Right kidney (tissue), 1 donor: ENCODE results near the gene DGKG.
A peak's percentile ranks its signal among the peaks of the same experiment; 100 is the strongest.

Source experiments
- DNase-seq: peaks from one replicate; pipeline ENCODE4 v3.0.0-alpha.2; 2016

Gene DGKG

GRCh38 chr3:186273586-186273985 lies 88.4 kb downstream of the DGKG start:
- DNase-seq: no peak

- no peak for DNase-seq
Observed at GRCh38 chr3:186270701-186271100, 91.3 kb downstream of the DGKG start.

GRCh38 chr3:186268616-186269448 lies 93.2 kb downstream of the DGKG start:
- DNase-seq: no peak

- DNase-seq: no peak
Observed at GRCh38 chr3:186267758-186268157, 94.3 kb downstream of the DGKG start.

- DNase-seq: no peak
Observed at GRCh38 chr3:186264608-186265400, 97.2 kb downstream of the DGKG start.

GRCh38 chr3:186261638-186262037 lies 100.4 kb downstream of the DGKG start:
- no peak for DNase-seq

- DNase-seq: no peak
Observed at GRCh38 chr3:186260726-186261125, 101.3 kb downstream of the DGKG start.

GRCh38 chr3:186259612-186260383 lies 102.2 kb downstream of the DGKG start:
- DNase-seq: peak; percentile 48

GRCh38 chr3:186258968-186259367 lies 103.1 kb downstream of the DGKG start:
- DNase-seq: peak; percentile 27

- no peak for DNase-seq
Observed at GRCh38 chr3:186257866-186258265, 104.2 kb downstream of the DGKG start.

GRCh38 chr3:186255703-186256331 lies 106.2 kb downstream of the DGKG start:
- DNase-seq: peak; percentile 48

- no peak for DNase-seq
Observed at GRCh38 chr3:186254676-186255650, 107.1 kb downstream of the DGKG start.

GRCh38 chr3:186251948-186252619 lies 110.0 kb downstream of the DGKG start:
- no peak for DNase-seq

- no peak for DNase-seq
Observed at GRCh38 chr3:186248850-186249249, 113.2 kb downstream of the DGKG start.

GRCh38 chr3:186247821-186248814 lies 113.9 kb downstream of the DGKG start:
- DNase-seq: no peak

- no peak for DNase-seq
Observed at GRCh38 chr3:186246941-186247340, 115.1 kb downstream of the DGKG start.

- DNase-seq: no peak
Observed at GRCh38 chr3:186244016-186244415, 118.0 kb downstream of the DGKG start.

- DNase-seq: no peak
Observed at GRCh38 chr3:186241910-186242821, 119.9 kb downstream of the DGKG start.
